ENCODE data around the gene GLA. TPM values are rescaled to one million over a fixed set of nuclear protein-coding genes. Genes with fewer than 3 reads are reported as not detected.

GLA gene
- total and polyA plus RNA-seq, 9 of the 15 experiments (the other 6 are each of a cell fraction or from before 2014, with no cell fraction given): 41.7 to 146 (median 73.8) TPM

DNA sequence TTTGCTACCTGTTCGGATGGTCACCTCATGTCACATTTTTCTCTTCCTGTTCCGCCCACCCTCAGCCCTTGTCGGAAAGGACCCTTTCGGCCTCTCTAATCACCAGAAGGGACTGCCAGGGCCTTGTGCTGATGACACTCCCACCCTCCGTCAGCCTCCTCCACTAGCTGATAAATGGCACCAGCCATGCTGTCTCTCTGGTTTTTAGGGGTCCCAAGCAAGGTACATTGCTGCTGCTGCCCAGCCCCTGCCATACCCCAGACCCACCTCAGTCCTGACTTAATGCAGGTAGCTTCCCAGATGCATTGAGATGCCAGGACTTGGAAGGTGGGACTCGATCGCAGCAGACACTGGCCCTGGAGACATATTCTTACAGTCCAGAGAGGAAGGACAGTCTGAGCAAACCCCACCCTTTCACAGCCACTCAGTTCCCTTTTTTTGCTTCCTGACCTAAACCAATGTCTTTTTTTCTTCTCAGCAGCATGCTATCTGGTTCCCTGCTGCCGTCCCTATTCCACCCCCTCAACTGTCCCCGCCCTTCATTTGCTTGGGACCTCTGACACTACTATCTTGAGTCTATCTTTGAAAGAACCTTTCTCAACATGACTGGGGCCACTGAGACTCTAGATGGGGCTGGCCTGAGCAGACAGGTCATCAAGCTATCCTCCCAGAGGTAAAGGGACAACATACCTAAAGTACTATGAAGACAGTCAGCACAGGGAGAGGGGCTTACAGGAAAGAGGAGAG is 21.8 kb downstream of the GLA start, which contains the start of gene BTK (continued):
- TF ChIP-seq, protein P1, sequence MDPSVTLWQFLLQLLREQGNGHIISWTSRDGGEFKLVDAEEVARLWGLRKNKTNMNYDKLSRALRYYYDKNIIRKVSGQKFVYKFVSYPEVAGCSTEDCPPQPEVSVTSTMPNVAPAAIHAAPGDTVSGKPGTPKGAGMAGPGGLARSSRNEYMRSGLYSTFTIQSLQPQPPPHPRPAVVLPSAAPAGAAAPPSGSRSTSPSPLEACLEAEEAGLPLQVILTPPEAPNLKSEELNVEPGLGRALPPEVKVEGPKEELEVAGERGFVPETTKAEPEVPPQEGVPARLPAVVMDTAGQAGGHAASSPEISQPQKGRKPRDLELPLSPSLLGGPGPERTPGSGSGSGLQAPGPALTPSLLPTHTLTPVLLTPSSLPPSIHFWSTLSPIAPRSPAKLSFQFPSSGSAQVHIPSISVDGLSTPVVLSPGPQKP (CRISPR knock-in tag; IDR thresholded peaks at IDR 0.05): no peak
- TF ChIP-seq GATAD2A (IDR thresholded peaks at IDR 0.05): 0 out of 2 replicates have a peak, but pooled peaks have one; percentile 29
- no peak for TF ChIP-seq SRSF9 (IDR thresholded peaks at IDR 0.05; ENCODE audit: borderline replicate concordance, low read depth, low read length)
- no peak for TF ChIP-seq CEBPB (tag; IDR thresholded peaks at IDR 0.05)
- TF ChIP-seq ZNF384 (IDR thresholded peaks at IDR 0.05; ENCODE audit: low read depth, low read length): peak; percentile 88
- TF ChIP-seq ZFP36 (IDR thresholded peaks at IDR 0.05; ENCODE audit: low read depth, low read length, partially characterized antibody): no peak
- no peak for TF ChIP-seq ZNF224 (CRISPR knock-in tag; IDR thresholded peaks at IDR 0.05)
- TF ChIP-seq, protein P2, sequence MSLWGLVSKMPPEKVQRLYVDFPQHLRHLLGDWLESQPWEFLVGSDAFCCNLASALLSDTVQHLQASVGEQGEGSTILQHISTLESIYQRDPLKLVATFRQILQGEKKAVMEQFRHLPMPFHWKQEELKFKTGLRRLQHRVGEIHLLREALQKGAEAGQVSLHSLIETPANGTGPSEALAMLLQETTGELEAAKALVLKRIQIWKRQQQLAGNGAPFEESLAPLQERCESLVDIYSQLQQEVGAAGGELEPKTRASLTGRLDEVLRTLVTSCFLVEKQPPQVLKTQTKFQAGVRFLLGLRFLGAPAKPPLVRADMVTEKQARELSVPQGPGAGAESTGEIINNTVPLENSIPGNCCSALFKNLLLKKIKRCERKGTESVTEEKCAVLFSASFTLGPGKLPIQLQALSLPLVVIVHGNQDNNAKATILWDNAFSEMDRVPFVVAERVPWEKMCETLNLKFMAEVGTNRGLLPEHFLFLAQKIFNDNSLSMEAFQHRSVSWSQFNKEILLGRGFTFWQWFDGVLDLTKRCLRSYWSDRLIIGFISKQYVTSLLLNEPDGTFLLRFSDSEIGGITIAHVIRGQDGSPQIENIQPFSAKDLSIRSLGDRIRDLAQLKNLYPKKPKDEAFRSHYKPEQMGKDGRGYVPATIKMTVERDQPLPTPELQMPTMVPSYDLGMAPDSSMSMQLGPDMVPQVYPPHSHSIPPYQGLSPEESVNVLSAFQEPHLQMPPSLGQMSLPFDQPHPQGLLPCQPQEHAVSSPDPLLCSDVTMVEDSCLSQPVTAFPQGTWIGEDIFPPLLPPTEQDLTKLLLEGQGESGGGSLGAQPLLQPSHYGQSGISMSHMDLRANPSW (CRISPR knock-in tag; IDR thresholded peaks at IDR 0.05): no peak
- TF ChIP-seq, protein P3, sequence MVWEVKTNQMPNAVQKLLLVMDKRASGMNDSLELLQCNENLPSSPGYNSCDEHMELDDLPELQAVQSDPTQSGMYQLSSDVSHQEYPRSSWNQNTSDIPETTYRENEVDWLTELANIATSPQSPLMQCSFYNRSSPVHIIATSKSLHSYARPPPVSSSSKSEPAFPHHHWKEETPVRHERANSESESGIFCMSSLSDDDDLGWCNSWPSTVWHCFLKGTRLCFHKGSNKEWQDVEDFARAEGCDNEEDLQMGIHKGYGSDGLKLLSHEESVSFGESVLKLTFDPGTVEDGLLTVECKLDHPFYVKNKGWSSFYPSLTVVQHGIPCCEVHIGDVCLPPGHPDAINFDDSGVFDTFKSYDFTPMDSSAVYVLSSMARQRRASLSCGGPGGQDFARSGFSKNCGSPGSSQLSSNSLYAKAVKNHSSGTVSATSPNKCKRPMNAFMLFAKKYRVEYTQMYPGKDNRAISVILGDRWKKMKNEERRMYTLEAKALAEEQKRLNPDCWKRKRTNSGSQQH (CRISPR knock-in tag; IDR thresholded peaks at IDR 0.05): no peak
- TF ChIP-seq POLR2B (IDR thresholded peaks at IDR 0.05; ENCODE audit: low read depth, partially characterized antibody): peak; percentile 53
- TF ChIP-seq RBM15 (IDR thresholded peaks at IDR 0.05; ENCODE audit: insufficient read depth, low read length): no peak
- no peak for TF ChIP-seq NR1H2 (CRISPR knock-in tag; IDR thresholded peaks at IDR 0.05)
- TF ChIP-seq NFYB (IDR thresholded peaks at IDR 0.05; ENCODE audit: extremely low read depth, insufficient read length): no peak
- TF ChIP-seq ZNF57 (CRISPR knock-in tag; IDR thresholded peaks at IDR 0.05): no peak
- TF ChIP-seq BDP1 (IDR thresholded peaks at IDR 0.05; ENCODE audit: insufficient read depth, insufficient read length): no peak
- TF ChIP-seq SMAD2 (IDR thresholded peaks at IDR 0.05; ENCODE audit: low read depth, low read length): no peak
- no peak for TF ChIP-seq MTF1 (CRISPR knock-in tag; IDR thresholded peaks at IDR 0.05; ENCODE audit: borderline replicate concordance)
- TF ChIP-seq CBX1 (IDR thresholded peaks at IDR 0.05; ENCODE audit: low read depth): no peak
- TF ChIP-seq NBN (IDR thresholded peaks at IDR 0.05; ENCODE audit: low read depth): no peak
- peak; percentile 43; the same call in 1 of the 2 replicates for TF ChIP-seq POLR2H (tag; IDR thresholded peaks at IDR 0.05; ENCODE audit: low read depth)
- peak; percentile 69; the same call in 1 of the 2 replicates for TF ChIP-seq NFRKB (IDR thresholded peaks at IDR 0.05; ENCODE audit: low read depth)
- TF ChIP-seq, protein P4, sequence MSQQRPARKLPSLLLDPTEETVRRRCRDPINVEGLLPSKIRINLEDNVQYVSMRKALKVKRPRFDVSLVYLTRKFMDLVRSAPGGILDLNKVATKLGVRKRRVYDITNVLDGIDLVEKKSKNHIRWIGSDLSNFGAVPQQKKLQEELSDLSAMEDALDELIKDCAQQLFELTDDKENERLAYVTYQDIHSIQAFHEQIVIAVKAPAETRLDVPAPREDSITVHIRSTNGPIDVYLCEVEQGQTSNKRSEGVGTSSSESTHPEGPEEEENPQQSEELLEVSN (IDR thresholded peaks at IDR 0.05; ENCODE audit: borderline replicate concordance in 1 of 2, extremely low read depth in 1 of 2, insufficient read depth in 1 of 2, insufficient read length in 1 of 2, low read depth in 1 of 2, low read length in 1 of 2, poor library complexity in 1 of 2, severe bottlenecking in 1 of 2): no peak
- no peak for TF ChIP-seq CXXC5 (CRISPR knock-in tag; IDR thresholded peaks at IDR 0.05)

All from K562 (cell line).